Measurements from ENCODE around the gene SLC22A15.

DNA sequence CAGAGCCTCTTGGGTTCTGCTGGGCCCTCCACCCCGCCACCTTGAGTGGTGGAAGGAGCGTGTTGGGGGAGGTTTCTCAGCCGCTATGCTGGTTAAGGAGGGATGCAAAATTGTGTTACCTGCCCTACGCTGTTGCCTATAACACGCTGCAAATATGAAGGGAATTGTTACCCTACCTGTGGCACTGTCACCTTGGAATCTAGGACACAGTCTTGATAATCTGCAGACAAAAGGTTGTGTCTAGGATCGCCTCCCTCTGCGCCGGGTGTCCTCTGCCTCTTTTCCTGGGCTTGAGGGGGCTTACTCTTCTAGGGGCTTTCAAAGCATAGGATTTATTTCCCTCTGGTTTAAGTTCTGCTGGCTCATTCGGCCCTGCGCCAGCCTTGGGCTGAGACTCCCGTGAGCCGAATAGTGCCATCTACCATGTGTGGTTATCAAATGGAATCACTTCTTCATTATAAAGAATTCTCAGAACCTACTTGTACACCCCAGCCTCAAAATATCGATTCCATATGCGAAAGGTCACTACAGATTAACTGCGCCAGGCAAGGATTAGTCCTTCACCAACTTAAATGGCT lies 697 bp downstream of the SLC22A15 start:
- TF ChIP-seq, protein P1, sequence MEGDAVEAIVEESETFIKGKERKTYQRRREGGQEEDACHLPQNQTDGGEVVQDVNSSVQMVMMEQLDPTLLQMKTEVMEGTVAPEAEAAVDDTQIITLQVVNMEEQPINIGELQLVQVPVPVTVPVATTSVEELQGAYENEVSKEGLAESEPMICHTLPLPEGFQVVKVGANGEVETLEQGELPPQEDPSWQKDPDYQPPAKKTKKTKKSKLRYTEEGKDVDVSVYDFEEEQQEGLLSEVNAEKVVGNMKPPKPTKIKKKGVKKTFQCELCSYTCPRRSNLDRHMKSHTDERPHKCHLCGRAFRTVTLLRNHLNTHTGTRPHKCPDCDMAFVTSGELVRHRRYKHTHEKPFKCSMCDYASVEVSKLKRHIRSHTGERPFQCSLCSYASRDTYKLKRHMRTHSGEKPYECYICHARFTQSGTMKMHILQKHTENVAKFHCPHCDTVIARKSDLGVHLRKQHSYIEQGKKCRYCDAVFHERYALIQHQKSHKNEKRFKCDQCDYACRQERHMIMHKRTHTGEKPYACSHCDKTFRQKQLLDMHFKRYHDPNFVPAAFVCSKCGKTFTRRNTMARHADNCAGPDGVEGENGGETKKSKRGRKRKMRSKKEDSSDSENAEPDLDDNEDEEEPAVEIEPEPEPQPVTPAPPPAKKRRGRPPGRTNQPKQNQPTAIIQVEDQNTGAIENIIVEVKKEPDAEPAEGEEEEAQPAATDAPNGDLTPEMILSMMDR (IDR thresholded peaks at IDR 0.05), result no peak
- TF ChIP-seq POLR2A (IDR thresholded peaks at IDR 0.05) (no peak), POLR2AphosphoS5 (IDR thresholded peaks at IDR 0.05) (no peak)
